ENCODE results near the gene KRTAP10-3.
"Not testable (repeated sequence)": the region's sequence is repeated elsewhere in the genome, so short reads cannot be mapped to it uniquely, and the experiment has no call there.

KRTAP10-3 gene

DNA sequence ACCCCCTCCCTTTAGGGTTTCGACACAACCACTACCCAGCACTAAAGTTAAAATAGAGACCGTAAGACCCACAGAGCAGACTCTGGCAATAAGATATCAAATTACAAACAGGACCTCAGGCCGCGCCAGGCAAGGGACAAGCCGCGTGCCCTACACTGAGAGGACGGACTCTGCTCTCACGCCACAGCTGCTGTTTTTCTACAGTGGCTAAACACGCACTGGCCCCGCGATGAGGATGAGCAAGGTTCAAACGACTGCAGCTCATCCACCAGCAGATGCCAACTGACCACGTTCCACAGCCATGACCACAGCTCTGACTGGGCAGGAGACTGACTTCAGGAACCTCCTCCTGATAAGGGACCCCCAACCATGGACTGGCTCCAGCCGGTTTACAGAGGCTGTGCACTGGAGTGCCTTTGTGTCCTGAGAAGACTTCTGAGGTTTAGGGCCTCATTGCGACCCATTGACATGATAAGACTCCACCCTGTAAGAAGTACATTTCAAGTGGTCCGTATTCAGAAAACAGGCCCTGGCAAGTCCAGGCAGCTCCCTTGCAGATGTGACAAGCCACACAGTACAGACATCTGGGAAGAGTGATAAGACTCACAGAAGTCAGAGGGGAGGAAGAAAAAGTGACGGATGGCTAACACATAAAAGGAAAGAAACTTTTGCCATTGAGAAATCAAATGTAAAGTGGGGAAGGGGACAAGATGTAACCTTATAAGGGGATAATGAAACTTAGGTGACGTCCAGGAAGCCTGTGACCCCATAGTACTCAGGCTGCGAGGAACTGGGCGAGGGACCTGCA is 35.2 kb upstream of the KRTAP10-3 start:
- no peak for TF ChIP-seq GATA3 (IDR thresholded peaks at IDR 0.05; ENCODE audit: low read depth, low read length)
- TF ChIP-seq GATA2 (IDR thresholded peaks at IDR 0.05; ENCODE audit: low read depth, low read length): no peak

DNA sequence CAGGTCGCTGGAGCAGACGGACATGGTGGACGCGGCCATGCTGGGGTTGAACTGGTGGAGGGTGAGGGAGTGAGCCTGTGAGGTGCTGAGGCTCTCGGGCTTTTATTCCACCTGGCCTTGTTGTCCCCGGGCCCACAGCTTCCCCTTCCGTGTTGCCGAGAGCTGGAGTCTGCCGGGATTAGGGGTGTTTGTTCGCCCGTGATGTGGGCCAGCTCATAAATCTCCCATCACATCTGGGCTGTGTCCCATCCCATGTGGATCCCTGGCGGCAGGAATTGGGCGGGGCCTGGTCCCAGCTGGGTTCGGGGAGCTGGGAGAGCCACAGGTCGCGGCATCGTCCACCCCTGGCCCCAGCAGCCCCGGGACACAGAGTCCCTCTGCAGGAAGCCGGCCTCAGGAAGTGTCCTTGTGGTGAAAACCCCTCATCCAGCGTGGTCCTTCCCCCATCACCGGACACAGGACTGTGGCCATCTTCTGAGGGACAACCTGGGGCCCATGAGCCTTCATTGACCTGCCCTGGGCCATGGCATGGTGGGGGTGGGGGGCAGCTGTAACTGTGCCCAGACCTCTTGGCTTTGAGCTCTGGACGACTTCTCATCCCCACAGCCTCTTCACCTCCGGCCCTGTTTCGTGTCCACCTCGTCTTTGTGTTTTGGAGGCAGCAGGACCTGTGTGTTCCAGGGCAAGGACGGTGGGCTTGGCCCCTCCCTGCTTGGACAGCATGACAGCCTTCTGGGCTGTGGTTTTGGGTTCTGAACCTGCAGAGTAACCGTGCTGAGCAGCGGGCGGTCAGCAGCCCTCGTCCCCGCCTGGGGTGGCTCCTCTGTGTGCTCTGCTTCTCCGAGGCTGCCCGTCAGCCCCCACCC is 34.1 kb upstream of the KRTAP10-3 start, which contains the start of gene KRTAP10-6:
TSS of gene KRTAP10-6 (minus strand) at position 60 of the 866 bp plus-strand sequence. CDS start at position 39, 21 bp downstream.
- no peak for TF ChIP-seq GATA3 (IDR thresholded peaks at IDR 0.05; ENCODE audit: low read depth, low read length)
- no peak for TF ChIP-seq GATA2 (IDR thresholded peaks at IDR 0.05; ENCODE audit: low read depth, low read length)

DNA sequence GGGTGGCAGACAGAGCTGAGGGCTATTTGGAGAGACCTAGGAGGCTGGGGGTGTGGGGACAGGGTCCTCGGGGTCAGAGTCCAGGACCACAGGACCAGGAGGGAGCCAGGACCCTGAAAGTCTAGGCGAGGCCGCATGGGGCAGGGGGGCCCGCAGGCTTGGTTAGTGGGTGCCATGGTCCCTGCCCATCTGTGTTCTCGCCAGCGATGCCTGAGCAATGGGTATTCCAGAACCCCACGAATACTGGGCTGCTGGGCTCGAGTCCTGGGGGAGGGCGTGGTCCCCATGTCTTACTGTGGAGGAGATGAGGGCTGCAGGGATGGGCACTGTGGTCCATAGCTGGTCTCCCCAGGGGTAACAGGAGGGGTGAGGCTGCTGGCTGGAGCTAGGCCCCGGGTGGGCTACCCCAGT is 31.7 kb upstream of the KRTAP10-3 start:
- TF ChIP-seq GATA3 (IDR thresholded peaks at IDR 0.05; ENCODE audit: low read depth, low read length): no peak
- TF ChIP-seq GATA2 (IDR thresholded peaks at IDR 0.05; ENCODE audit: low read depth, low read length): no peak

DNA sequence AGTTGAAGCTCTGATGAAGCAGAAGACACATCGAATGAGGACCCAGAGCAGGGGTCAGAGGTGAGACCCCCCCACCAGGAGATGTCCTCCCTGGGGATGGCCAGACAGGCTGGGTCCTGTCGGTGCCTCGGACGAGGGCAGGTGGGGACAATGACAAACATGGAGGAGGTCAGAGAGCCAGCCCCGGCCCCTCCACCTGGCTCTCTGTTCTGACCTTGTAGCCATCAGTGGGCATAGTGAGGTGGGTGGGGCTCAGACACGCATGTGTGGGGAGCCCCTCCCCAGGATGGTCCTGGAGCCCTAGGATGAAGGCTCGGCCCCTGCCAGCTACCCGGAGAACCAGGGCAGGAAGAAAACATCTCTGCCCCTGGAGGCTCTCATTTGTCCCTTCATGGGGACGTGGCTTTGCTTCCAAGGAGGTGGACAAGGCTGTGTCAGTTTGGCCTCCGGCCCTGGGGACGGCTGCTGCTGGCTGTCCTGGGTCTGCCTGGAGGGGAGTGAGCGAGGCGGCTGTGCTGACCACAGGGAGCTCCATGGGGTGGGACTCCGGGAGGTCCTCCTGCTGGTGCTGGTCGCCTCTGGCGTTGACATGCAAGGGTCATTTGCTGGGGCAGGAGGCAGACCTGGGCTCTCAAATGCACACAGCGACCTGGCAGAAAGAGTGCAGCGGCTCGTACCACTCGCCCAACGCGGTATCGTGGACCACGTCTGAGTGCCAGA is 31.2 kb upstream of the KRTAP10-3 start:
- TF ChIP-seq GATA3 (IDR thresholded peaks at IDR 0.05; ENCODE audit: low read depth, low read length): no peak
- no peak for TF ChIP-seq GATA2 (IDR thresholded peaks at IDR 0.05; ENCODE audit: low read depth, low read length)

DNA sequence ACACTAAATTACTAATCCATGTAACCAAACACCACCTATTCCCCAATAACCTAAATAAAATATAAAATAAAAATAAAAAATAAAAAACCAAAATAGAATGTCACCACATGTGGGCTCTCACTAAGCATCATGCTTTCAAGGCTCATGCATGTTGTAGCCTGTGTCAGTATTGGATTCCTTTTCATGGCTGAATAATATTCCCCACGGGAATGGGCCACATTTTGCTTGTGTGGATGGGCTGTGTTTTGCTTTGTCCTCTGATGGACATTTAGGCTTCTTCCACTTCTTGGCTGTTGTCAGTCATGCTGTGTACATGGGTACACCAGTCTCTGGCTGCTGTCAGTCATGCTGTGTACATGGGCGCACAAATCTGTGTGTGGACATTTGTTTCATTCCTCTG is 30.5 kb upstream of the KRTAP10-3 start:
- no peak for TF ChIP-seq GATA2 (IDR thresholded peaks at IDR 0.05; ENCODE audit: low read depth, low read length)
- no peak for TF ChIP-seq GATA3 (IDR thresholded peaks at IDR 0.05; ENCODE audit: low read depth, low read length)

DNA sequence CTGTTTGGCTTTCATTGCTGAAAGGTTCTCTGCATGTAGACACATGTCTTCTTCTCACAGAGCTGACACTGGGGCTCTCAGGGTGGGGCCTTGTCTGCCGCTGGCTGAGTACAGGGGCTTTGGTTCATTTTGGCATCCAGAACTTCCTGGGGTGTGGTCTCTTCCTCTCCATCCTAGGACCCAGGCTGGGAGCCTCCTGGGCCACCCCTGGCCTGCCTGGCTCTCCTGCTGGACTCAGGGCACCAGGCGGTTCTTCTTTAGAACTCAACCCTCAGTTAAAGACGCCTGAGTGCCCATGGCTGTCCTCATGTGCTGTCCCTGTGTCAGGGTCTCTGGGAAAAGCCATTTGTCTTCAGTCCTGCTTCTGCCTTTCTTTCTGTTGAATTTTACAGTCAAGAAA is 27.3 kb upstream of the KRTAP10-3 start:
- TF ChIP-seq GATA2 (IDR thresholded peaks at IDR 0.05; ENCODE audit: low read depth, low read length) (no peak), GATA3 (IDR thresholded peaks at IDR 0.05; ENCODE audit: low read depth, low read length) (no peak)

DNA sequence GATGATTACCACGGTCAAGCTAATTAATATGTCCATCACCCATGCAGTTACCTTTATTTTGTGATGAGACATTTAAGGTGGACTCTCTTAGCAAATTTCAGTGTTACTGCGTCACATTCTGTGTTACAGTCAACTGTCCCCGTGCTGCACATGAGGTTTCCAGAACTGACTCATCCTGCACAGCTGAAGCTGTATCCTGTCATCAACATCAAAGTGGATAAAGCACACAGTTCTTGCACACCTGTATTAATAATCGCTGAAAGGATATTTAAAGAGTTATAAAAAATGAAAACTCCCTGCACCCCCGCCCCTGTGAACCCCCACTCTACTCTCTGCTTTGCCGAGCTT is 25.2 kb upstream of the KRTAP10-3 start:
- TF ChIP-seq GATA2 (IDR thresholded peaks at IDR 0.05; ENCODE audit: low read depth, low read length) (no peak), GATA3 (IDR thresholded peaks at IDR 0.05; ENCODE audit: low read depth, low read length) (no peak)

DNA sequence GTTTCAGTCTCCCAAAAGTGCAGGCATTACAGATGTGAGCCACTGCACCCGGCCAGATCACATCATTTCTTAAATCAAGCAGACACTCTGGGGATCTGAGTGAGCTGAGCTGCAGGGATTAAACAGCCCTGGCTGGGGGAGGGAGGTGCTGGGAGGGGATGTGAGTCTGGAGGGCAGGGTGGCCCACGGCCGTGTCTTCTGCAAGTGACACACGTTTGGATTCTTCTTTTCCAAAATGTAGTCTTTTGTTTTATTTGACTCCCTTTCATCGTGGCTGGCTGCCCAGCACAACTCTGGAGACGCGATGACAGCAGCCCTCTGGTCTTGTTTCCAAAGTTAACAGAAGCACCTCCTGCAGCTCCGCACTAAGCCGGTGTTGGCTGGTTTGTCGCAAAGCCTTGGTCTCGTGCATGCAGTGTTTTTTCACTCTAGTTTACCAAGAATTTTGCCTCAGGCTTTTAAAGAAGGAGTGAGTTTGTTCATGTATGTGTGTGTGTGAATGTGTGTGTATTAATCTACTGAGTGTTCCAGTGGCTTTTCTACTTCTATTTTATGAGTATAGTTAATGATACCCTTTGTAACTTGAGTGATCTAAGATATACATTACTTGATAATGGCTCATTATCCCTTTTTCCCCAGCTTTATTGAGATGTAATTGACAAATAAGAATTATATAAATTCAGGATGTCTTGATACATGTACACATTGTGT is 24.6 kb upstream of the KRTAP10-3 start:
- TF ChIP-seq GATA3 (IDR thresholded peaks at IDR 0.05; ENCODE audit: low read depth, low read length) (no peak), GATA2 (IDR thresholded peaks at IDR 0.05; ENCODE audit: low read depth, low read length) (no peak)

DNA sequence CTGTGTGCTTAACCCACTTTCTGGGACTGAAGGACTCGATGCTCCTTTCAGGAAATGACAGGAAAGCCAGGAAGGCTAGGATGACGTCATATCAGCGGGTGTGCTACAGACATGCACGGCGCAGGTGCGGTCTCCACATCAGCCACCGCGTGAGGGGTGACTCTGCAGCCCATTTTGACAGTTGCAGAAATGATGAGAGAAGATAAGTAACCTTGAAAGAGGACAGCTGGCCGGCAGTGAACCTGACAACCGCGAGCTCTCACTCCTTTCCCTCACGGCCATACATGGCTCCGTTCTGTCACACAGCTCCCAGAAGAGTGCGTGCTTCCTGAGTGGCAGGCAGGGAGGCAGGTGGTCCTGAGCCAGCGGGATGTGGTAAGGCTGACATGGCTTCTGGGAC is 23.5 kb upstream of the KRTAP10-3 start:
- no peak for TF ChIP-seq GATA3 (IDR thresholded peaks at IDR 0.05; ENCODE audit: low read depth, low read length)
- TF ChIP-seq GATA2 (IDR thresholded peaks at IDR 0.05; ENCODE audit: low read depth, low read length): peak; percentile 26; the same call in 1 of the 2 replicates

DNA sequence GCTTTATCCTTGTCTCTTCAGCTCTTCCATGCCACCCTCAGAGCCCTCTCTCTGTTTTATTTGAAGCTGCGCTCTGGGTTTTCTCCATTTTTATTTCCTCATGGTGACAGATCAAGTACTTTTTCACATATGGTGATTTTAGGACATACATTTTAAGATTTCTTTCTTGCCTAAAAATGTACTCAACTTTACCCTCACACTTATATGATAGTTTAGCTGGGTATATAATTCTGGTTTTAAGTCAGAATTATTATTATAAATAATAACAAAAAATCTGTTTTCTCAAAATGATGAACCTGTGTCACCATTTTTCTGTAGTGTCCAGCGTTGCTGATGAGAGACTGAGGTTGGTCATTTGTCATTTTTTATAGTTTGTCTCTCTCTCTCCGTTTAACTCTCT is 22.6 kb upstream of the KRTAP10-3 start:
- TF ChIP-seq GATA3 (IDR thresholded peaks at IDR 0.05; ENCODE audit: low read depth, low read length) (no peak), GATA2 (IDR thresholded peaks at IDR 0.05; ENCODE audit: low read depth, low read length) (no peak)

DNA sequence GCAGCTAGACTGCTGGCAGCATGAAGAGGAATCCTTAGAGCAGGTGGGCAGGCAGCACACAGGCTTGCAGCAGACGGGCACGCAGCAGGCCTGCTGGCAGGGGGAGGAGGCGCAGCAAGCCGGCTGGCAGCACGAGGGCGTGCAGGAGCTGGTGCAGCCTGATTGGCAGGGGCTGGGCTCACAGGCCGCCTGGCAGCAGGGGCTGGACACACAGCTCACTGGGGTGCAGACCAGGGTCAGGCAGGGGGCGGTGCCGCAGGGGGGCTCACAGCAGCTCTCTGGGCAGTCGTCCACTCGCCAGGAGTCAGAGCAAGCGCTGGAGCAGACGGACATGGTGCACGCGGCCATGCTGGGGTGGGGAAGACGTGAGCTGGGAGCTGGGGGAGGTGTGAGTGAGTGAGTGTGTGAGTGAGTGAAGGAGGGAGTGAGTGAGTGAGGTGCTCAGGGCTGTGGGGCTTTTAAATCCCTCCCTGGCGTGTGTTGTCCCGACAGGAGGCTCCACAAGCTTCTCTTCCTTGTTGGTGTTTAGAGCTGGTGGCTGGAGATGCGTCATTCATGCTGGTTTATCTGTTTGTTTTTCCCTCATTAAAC is 21.7 kb upstream of the KRTAP10-3 start, which contains the start of gene KRTAP10-5:
TSS of gene KRTAP10-5 (minus strand) at position 374 of the 591 bp plus-strand sequence. CDS start at position 348, 26 bp downstream.
- not testable (repeated sequence) for TF ChIP-seq GATA2, GATA3 (IDR thresholded peaks at IDR 0.05; ENCODE audit: low read depth, low read length)

DNA sequence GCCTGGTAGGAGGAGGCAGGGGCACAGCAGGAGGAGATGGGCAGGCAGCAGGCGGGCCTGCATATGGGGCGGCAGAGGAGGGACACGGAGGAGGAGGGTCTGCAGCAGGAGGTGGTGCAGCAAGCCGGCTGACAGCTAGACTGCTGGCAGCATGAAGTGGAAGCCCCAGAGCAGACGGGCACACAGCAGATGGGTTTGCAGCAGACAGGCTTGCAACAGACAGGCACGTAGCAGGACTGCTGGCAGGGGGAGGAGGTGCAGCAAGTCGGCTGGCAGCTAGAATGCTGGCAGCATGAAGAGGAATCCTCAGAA is 21.2 kb upstream of the KRTAP10-3 start:
- TF ChIP-seq GATA2 (IDR thresholded peaks at IDR 0.05; ENCODE audit: low read depth, low read length) (no peak), GATA3 (IDR thresholded peaks at IDR 0.05; ENCODE audit: low read depth, low read length) (no peak)
